Measurements from ENCODE around the gene ATP7B.

GRCh38 chr13:52033039-52033438 lies 21.8 kb upstream of the ATP7B start:
- no peak for TF ChIP-seq CTCF (conservative IDR thresholded peaks at IDR 0.05; ENCODE audit: low read depth, low read length)
- TF ChIP-seq EZH2phosphoT487 (IDR thresholded peaks at IDR 0.05; ENCODE audit: borderline replicate concordance, low read length), result no peak

All from PC-3 (cell line).